HCT116 (cell line): ENCODE measurements around the gene HINT2. TPM values are rescaled to one million over a fixed set of nuclear protein-coding genes. Genes with fewer than 3 reads are reported as not detected.

Experiments
- ATAC-seq: fragments of 200-7000 bp; cut with Tn5 transposase; 2 replicates; pipeline ENCODE4 v1.9.1; 2020; ENCODE audit warnings: mild to moderate bottlenecking, moderate library complexity
- BruUV-seq: library from RNA; stranded (reverse); fragments of 400-500 nt; replicated peaks from 2 replicates; lab custom pipeline; 2021; lab: Mats Ljungman, UMichigan
- CTCF ChIA-PET: fragments of 300-600 bp; sonication (Branson Sonifier 250); formaldehyde crosslinking; loops from one replicate; lab custom pipeline; 2021; ENCODE audit warnings: antibody characterized with exemption; lab: Charles Lee
- POLR2A ChIA-PET: fragments of 300-600, 350-600 bp; sonication (Branson Sonifier 250); formaldehyde crosslinking; loops from one replicate; lab custom pipeline; 2021; ENCODE audit warnings: antibody characterized with exemption; lab: Charles Lee
- RAD21 ChIA-PET, 2 experiments: fragments of 300-600 bp; sonication (Branson Sonifier 250); formaldehyde crosslinking; loops; one replicate each; lab custom pipeline; 2023; ENCODE audit warnings: low total read pairs in 2 of 2; ENCODE audit not compliant: uncharacterized antibody in 2 of 2, unreplicated experiment in 2 of 2, low non-redundant PET in 1 of 2; lab: Charles Lee
- DNase-seq: peaks from one replicate; pipeline ENCODE4 v3.0.0-alpha.2; 2010; ENCODE audit warnings: low read depth, low spot score
- H2AFZ ChIP-seq: fragments of 200-600 bp; shearing (Covaris generic), sonication (generic); 2 replicates; pipeline ENCODE4 v1.6.1; 2017; ENCODE audit warnings: low read depth, mixed run types, mixed read lengths, antibody characterized with exemption, low read length; ENCODE audit not compliant: poor library complexity, severe bottlenecking
- H3K27ac ChIP-seq: 2 replicates; pipeline ENCODE4 v1.5.1; 2012; ENCODE audit warnings: low read depth, low read length
- H3K27me3 ChIP-seq: fragments of 200-600 bp; sonication (generic); 2 replicates; pipeline ENCODE4 v1.6.1; 2016; ENCODE audit warnings: mixed run types, low read length, mixed read lengths; ENCODE audit not compliant: insufficient read depth
- H3K36me3 ChIP-seq, 2 experiments: fragments of 200-500 bp in 1 of 2; fragments of 200-600 bp in 1 of 2; sonication (Bioruptor generic) in 1 of 2; sonication (generic) in 1 of 2; 2 replicates each; pipeline versions ENCODE4 v1.5.1 to v1.6.1; 2014 to 2016; ENCODE audit warnings: low read length in 2 of 2, inconsistent platforms in 1 of 2, mixed read lengths in 1 of 2, mixed run types in 1 of 2; ENCODE audit not compliant: insufficient read depth in 2 of 2, control insufficient read depth in 1 of 2
- H3K4me1 ChIP-seq, 2 experiments: fragments of 200-600 bp in 1 of 2; sonication (generic) in 1 of 2; 2 replicates each; pipeline versions ENCODE4 v1.5.1 to v1.6.1; 2012 to 2017; ENCODE audit warnings: low read length in 2 of 2, inconsistent platforms in 1 of 2, mild to moderate bottlenecking in 1 of 2, mixed read lengths in 1 of 2, mixed run types in 1 of 2, moderate library complexity in 1 of 2; ENCODE audit not compliant: insufficient read depth in 2 of 2, control insufficient read depth in 1 of 2
- H3K4me2 ChIP-seq: fragments of 200-600 bp; sonication (generic); 2 replicates; pipeline ENCODE4 v1.6.1; 2017; ENCODE audit warnings: mixed run types, low read length, mixed read lengths
- H3K4me3 ChIP-seq, 2 experiments: fragments of 200-600 bp in 1 of 2; sonication (generic) in 1 of 2; replicated peaks in 1 of 2; 2 replicates each; pipeline ENCODE4 v1.5.1; 2011 to 2016; ENCODE audit warnings: low read length in 2 of 2, control low read depth in 1 of 2, low read depth in 1 of 2, mild to moderate bottlenecking in 1 of 2, mixed read lengths in 1 of 2, mixed run types in 1 of 2
- H3K79me2 ChIP-seq: fragments of 200-600 bp; sonication (generic); 2 replicates; pipeline ENCODE4 v1.6.1; 2017; ENCODE audit warnings: mild to moderate bottlenecking, mixed run types, low read length, moderate library complexity, mixed read lengths; ENCODE audit not compliant: insufficient read depth
- H3K9ac ChIP-seq: fragments of 200-600 bp; sonication (generic); 2 replicates; pipeline ENCODE4 v1.6.1; 2016; ENCODE audit warnings: low read length, mixed read lengths
- H3K9me2 ChIP-seq: fragments of 200-600 bp; sonication (generic), shearing (Covaris generic); 2 replicates; pipeline ENCODE4 v1.6.1; 2017; ENCODE audit warnings: mixed run types, mild to moderate bottlenecking, moderate library complexity; ENCODE audit not compliant: insufficient read depth
- H3K9me3 ChIP-seq, 2 experiments: fragments of 200-500 bp in 1 of 2; fragments of 200-600 bp in 1 of 2; sonication (Bioruptor generic) in 1 of 2; sonication (generic) in 1 of 2; 2 replicates each; pipeline ENCODE4 v1.6.1; 2014 to 2017; ENCODE audit warnings: low read length in 2 of 2, mixed read lengths in 2 of 2, inconsistent platforms in 1 of 2, low read depth in 1 of 2, mild to moderate bottlenecking in 1 of 2, mixed run types in 1 of 2, moderate library complexity in 1 of 2; ENCODE audit not compliant: control insufficient read depth in 1 of 2, insufficient read depth in 1 of 2
- H4K20me1 ChIP-seq: fragments of 200-600 bp; sonication (generic), shearing (Covaris generic); 2 replicates; pipeline ENCODE4 v1.6.1; 2017; ENCODE audit warnings: mixed run types, mild to moderate bottlenecking, moderate library complexity; ENCODE audit not compliant: insufficient read depth
- ATF3 ChIP-seq: IDR thresholded peaks from 2 replicates; pipeline ENCODE4 v1.6.1; 2012
- CEBPB ChIP-seq: IDR thresholded peaks from 2 replicates; pipeline ENCODE4 v1.6.1; 2012; ENCODE audit warnings: low read depth
- CTCF ChIP-seq, 3 experiments: fragments of 200-600 bp in 1 of 3; sonication (generic) in 1 of 3; IDR thresholded peaks in 2 of 3; conservative IDR thresholded peaks in 1 of 3; 2 replicates each; pipeline ENCODE4 v1.5.1; 2012 to 2017; ENCODE audit warnings: low read depth in 2 of 3, low read length in 2 of 3, antibody characterized with exemption in 1 of 3, borderline replicate concordance in 1 of 3, control low read depth in 1 of 3, mild to moderate bottlenecking in 1 of 3, mixed read lengths in 1 of 3, mixed run types in 1 of 3, moderate library complexity in 1 of 3; ENCODE audit not compliant: insufficient read depth in 1 of 3
- EZH2phosphoT487 ChIP-seq: fragments of 200-600 bp; IDR thresholded peaks from 2 replicates; pipeline ENCODE4 v1.6.1; 2018; ENCODE audit warnings: antibody characterized with exemption, borderline replicate concordance
- POLR2AphosphoS5 ChIP-seq: IDR thresholded peaks from 2 replicates; pipeline ENCODE4 v1.6.1; 2011; ENCODE audit warnings: mild to moderate bottlenecking, low read depth, low read length, moderate library complexity
- SIN3A ChIP-seq: IDR thresholded peaks from 2 replicates; pipeline ENCODE4 v1.6.1; 2012; ENCODE audit warnings: low read depth
- SRF ChIP-seq: IDR thresholded peaks from 2 replicates; pipeline ENCODE4 v1.6.1; 2012; ENCODE audit warnings: low read depth
- YY1 ChIP-seq: IDR thresholded peaks from 2 replicates; pipeline ENCODE4 v1.6.1; 2011; ENCODE audit warnings: low read length, low read depth, moderate library complexity, mild to moderate bottlenecking; ENCODE audit not compliant: insufficient replicate concordance; ENCODE audit errors: extremely low read depth
- ZFX ChIP-seq: fragments of 450-650 bp; IDR thresholded peaks from 2 replicates; pipeline ENCODE4 v1.6.1; 2017
- ZNF274 ChIP-seq: fragments of 200-500 bp; sonication (Bioruptor generic); IDR thresholded peaks from 2 replicates; pipeline ENCODE4 v1.6.1; 2014; ENCODE audit warnings: mild to moderate bottlenecking, low read depth, low read length, inconsistent platforms
- intact Hi-C: fragments of 100-400 bp; cut with micrococcal nuclease; formaldehyde crosslinking; loops from 2 replicates; pipeline ENCODE4 v1.10.0; 2022
- total RNA-seq: library from RNA; stranded (reverse); gene quantifications from one replicate; pipeline ENCODE4 v1.2.1, GENCODE V29; 2021; ENCODE audit not compliant: unreplicated experiment

The HINT2 gene
- total RNA-seq, 1 experiment from 2014 or later = 49.0 TPM

- BruUV-seq = no TSS peak
- no peaks in the 10 kb centered on the region for H3K27me3 ChIP-seq
- no peak for ATAC-seq
- DNase-seq = no peak
- H3K4me3 ChIP-seq = no peak overlapping the region
- TF ChIP-seq ZNF274 = no peak
- TF ChIP-seq ATF3 = no peak
- TF ChIP-seq SIN3A = no peak
- TF ChIP-seq CTCF (IDR thresholded peaks at IDR 0.05 in 2 of 3, conservative IDR thresholded peaks at IDR 0.05 in 1 of 3; ENCODE audit: borderline replicate concordance in 1 of 3, insufficient read depth in 1 of 3, low read depth in 2 of 3, low read length in 2 of 3) = no peak
- no peak for TF ChIP-seq SRF
- TF ChIP-seq YY1 = no peak
- TF ChIP-seq POLR2AphosphoS5 = no peak
- no peak for TF ChIP-seq EZH2phosphoT487
- no peak for TF ChIP-seq ZFX
- TF ChIP-seq CEBPB = no peak
- TF ChIP-seq, all 23 proteins: peak for 0
- H4K20me1 ChIP-seq = no peaks in the 10 kb centered on the region
- CTCF ChIA-PET = no interaction called here
- POLR2A ChIA-PET = no interaction called here
- H3K36me3 ChIP-seq = no peaks in the 10 kb centered on the region
- RAD21 ChIA-PET = no interaction called here
- no peak overlapping the region for H2AFZ ChIP-seq
- H3K9me3 ChIP-seq = no peaks in the 10 kb centered on the region
- no peaks in the 10 kb centered on the region for H3K9me2 ChIP-seq
- intact Hi-C loops = no loop called here
- no peak overlapping the region for H3K27ac ChIP-seq
- no peaks in the 10 kb centered on the region for H3K79me2 ChIP-seq
- H3K4me1 ChIP-seq = peaks cover 0 to 13% of the 10 kb centered on the region in 2 experiments; a peak in 2 of 4 replicates
- no peak overlapping the region for H3K9ac ChIP-seq
- H3K4me2 ChIP-seq = no peak overlapping the region
Measured at GRCh38 chr9:35845824-35846771, 31.3 kb upstream of the HINT2 start.
